Osteoblast (primary cell): ENCODE data around the gene FAM9A. TPM values are rescaled to one million over a fixed set of nuclear protein-coding genes. Genes with fewer than 3 reads are reported as not detected.
A peak's percentile ranks its signal among the peaks of the same experiment; 100 is the strongest.
"Not testable (repeated sequence)": the region's sequence is repeated elsewhere in the genome, so short reads cannot be mapped to it uniquely, and the experiment has no call there.

Experiments
- DNase-seq: peaks from one replicate; pipeline ENCODE4 v3.0.0; 2011; ENCODE audit warnings: low spot score, mixed read lengths; ENCODE audit not compliant: insufficient read length; ENCODE audit errors: missing footprints
- H2AFZ ChIP-seq: 2 replicates; pipeline ENCODE4 v1.6.0; 2011; ENCODE audit warnings: mild to moderate bottlenecking, low read length
- H3K27ac ChIP-seq: 2 replicates; pipeline ENCODE4 v1.5.1; 2011; ENCODE audit warnings: mild to moderate bottlenecking, low read depth, low read length, moderate library complexity
- H3K27me3 ChIP-seq: 2 replicates; pipeline ENCODE4 v1.6.0; 2012; ENCODE audit warnings: mild to moderate bottlenecking, control low read depth, inconsistent platforms, low read length, moderate library complexity; ENCODE audit not compliant: insufficient read depth
- H3K36me3 ChIP-seq: 2 replicates; pipeline ENCODE4 v1.5.1; 2011; ENCODE audit warnings: mild to moderate bottlenecking, low read length, control low read depth, moderate library complexity; ENCODE audit not compliant: insufficient read depth
- H3K4me1 ChIP-seq: 2 replicates; pipeline ENCODE4 v1.5.1; 2011; ENCODE audit warnings: mild to moderate bottlenecking, low read length, control low read depth, moderate library complexity; ENCODE audit not compliant: insufficient read depth
- H3K4me2 ChIP-seq: 2 replicates; pipeline ENCODE4 v1.6.0; 2011; ENCODE audit warnings: mild to moderate bottlenecking, low read length; ENCODE audit not compliant: insufficient read depth
- H3K4me3 ChIP-seq: fragments of 200-600 bp; sonication (generic); 3 replicates; pipeline ENCODE4 v1.5.1; 2012; ENCODE audit warnings: mild to moderate bottlenecking, low read length, inconsistent platforms; ENCODE audit not compliant: insufficient read depth
- H3K79me2 ChIP-seq: 2 replicates; pipeline ENCODE4 v1.6.0; 2012; ENCODE audit warnings: mild to moderate bottlenecking, low read length, control low read depth, inconsistent platforms; ENCODE audit not compliant: insufficient read depth
- H3K9me3 ChIP-seq: 2 replicates; pipeline ENCODE4 v1.5.1; 2011; ENCODE audit warnings: low read depth, low read length, control low read depth
- H4K20me1 ChIP-seq: 2 replicates; pipeline ENCODE4 v1.6.0; 2012; ENCODE audit warnings: mild to moderate bottlenecking, low read length, control low read depth; ENCODE audit not compliant: insufficient read depth
- total RNA-seq: library from RNA; depleted of rRNA; stranded (reverse); fragments of >200 nt; gene quantifications from 2 replicates; pipeline ENCODE4 v1.2.3, GENCODE V29; 2012
- TF ChIP-seq, protein P1 (sequence below): IDR thresholded peaks from 2 replicates; pipeline ENCODE4 v1.5.1; 2011; ENCODE audit warnings: mild to moderate bottlenecking, low read depth, low read length, moderate library complexity; ENCODE audit errors: extremely low read depth

Gene FAM9A
- total RNA-seq, 1 donor, result not detected

DNA sequence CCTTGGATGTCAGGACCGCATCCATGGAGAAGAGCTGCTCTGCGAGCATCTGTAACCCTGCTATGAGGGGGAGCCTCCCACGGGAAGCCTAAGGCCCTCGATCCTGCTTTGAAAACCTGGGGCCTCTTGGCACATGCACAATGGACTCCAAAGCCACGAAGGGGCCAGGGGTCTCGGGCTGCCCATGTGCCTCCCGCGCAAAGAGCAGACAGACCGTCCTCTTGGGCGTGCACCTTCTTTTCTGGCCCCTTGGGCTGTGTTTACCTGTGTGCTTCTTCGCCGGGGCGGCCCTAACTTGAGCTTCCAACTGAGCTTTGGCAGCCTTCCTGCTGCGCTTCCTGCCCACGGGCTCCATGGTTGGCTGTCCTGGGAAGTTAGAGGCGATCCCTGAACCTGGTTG is 2.5 kb downstream of the FAM9A start:
- H3K79me2 ChIP-seq, H3K4me3 ChIP-seq, H3K4me1 ChIP-seq, H3K9me3 ChIP-seq, H3K4me2 ChIP-seq, H2AFZ ChIP-seq, H4K20me1 ChIP-seq, H3K27ac ChIP-seq, H3K36me3 ChIP-seq, H3K27me3 ChIP-seq: not testable (repeated sequence)
- DNase-seq, result peak; percentile 60

DNA sequence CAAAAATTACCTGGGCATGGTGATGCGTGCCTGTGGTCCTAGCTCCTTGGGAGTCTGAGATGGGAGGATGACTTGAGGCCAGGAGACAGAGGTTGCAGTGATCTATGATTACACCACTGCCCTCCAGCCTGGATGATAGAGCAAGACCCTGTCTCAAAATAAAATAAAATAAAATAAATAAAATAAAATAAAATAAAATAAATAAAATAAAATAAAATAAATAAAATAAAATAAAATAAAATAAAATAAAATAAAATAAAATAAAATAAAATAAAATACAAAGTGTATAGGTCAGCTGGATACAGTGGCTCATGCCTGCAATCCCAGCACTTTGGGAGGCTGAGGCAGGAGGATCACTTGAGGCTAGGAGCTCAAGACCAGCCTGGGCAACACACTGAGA is 14.1 kb downstream of the FAM9A start:
- not testable (repeated sequence) for H3K36me3 ChIP-seq, H4K20me1 ChIP-seq, H3K9me3 ChIP-seq, H3K4me1 ChIP-seq, H3K4me2 ChIP-seq, H2AFZ ChIP-seq, H3K27me3 ChIP-seq, H3K4me3 ChIP-seq, H3K79me2 ChIP-seq, DNase-seq, H3K27ac ChIP-seq

DNA sequence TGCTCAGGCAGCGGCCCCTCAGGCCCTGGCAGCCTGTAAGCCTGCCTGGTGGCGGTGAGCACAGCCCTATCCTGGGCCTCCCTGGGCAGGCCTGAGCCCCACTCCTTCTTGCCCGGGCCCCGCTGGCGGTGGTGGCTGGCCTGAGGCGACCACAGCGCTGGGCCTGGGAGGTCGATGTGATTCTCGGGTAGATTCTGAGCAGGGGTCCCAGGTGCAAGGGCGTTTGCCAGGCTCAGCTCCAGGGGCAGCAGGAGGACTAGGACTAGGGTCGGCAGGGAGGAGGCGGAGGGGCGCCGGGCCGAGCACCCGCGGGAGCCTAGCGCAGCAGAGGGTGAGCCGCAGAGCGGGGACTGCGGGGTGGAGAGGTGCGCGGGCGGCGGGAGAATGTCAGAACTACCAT is 17.0 kb downstream of the FAM9A start:
- TF ChIP-seq, protein P1, sequence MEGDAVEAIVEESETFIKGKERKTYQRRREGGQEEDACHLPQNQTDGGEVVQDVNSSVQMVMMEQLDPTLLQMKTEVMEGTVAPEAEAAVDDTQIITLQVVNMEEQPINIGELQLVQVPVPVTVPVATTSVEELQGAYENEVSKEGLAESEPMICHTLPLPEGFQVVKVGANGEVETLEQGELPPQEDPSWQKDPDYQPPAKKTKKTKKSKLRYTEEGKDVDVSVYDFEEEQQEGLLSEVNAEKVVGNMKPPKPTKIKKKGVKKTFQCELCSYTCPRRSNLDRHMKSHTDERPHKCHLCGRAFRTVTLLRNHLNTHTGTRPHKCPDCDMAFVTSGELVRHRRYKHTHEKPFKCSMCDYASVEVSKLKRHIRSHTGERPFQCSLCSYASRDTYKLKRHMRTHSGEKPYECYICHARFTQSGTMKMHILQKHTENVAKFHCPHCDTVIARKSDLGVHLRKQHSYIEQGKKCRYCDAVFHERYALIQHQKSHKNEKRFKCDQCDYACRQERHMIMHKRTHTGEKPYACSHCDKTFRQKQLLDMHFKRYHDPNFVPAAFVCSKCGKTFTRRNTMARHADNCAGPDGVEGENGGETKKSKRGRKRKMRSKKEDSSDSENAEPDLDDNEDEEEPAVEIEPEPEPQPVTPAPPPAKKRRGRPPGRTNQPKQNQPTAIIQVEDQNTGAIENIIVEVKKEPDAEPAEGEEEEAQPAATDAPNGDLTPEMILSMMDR, result no peak
- no peak overlapping the region for H3K4me3 ChIP-seq
- no peaks in the 10 kb centered on the region for H3K27me3 ChIP-seq
- H3K9me3 ChIP-seq, result no peaks in the 10 kb centered on the region
- no peaks in the 10 kb centered on the region for H3K36me3 ChIP-seq
- H2AFZ ChIP-seq, result no peak overlapping the region
- H4K20me1 ChIP-seq, result no peaks in the 10 kb centered on the region
- no peak overlapping the region for H3K27ac ChIP-seq
- H3K79me2 ChIP-seq, result no peaks in the 10 kb centered on the region
- no peaks in the 10 kb centered on the region for H3K4me1 ChIP-seq
- peak; percentile 45 for DNase-seq
- H3K4me2 ChIP-seq, result no peak overlapping the region

DNA sequence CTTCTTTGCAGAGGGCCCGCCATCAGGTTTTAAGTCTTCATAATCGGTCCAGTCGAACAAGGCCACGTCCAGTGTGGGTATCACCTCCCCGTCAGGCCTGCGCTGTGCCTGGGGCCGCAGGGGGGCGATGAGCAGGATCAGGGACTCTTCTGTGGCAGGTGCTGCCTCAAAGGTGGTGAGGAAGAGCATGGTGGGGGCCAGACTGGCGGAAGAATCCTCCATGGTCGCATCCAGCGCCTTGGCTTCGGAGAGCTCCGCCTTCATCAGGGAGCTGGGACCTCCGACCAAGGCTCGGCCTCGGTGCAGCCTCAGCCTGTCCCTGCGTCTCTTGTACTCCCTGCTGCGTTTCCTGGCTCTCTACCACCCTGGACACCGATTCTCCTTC is 17.5 kb downstream of the FAM9A start:
- Histone ChIP-seq H4K20me1 (no peaks in the 10 kb centered on the region), H3K4me1 (no peaks in the 10 kb centered on the region), H3K36me3 (no peaks in the 10 kb centered on the region), H3K27ac (no peak overlapping the region), H3K79me2 (no peaks in the 10 kb centered on the region), H3K4me3 (no peak overlapping the region), H3K9me3 (no peaks in the 10 kb centered on the region), H3K4me2 (no peak overlapping the region), H3K27me3 (no peaks in the 10 kb centered on the region), H2AFZ (no peak overlapping the region)
- DNase-seq, result no peak
- TF ChIP-seq, protein P1, result no peak

DNA sequence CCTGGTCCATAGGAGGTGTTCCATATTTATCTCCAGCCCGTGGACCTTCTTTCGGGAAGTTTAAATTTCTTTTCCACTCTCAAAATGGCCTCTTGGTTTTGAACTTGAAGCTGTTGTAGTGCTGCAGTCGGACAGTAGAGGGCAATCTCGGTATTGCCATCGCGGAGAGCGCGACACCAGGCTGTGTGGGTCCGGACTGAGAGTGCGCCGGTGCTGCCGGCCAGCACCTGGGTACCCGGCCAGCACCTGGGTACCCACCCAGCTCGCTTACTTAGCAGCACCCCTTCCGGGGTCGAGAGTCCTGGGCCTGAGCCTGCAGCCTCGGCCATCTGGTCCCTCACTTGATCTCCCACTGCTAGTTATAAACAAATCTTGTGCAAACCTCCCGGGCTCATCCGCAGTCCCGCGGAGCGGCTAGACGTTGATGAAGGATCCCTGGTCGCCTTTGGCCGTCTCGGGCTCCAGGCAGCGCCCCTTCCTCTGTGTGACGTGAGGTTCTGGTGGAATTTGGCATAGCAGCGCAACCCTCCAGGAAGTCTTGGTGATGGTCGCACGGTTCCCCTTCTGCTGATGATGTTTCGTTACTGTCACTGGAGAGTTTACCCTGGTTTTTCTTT is 18.0 kb downstream of the FAM9A start:
- H4K20me1 ChIP-seq, result no peaks in the 10 kb centered on the region
- peak; percentile 66 for DNase-seq
- TF ChIP-seq, protein P1, result peak; percentile 39
- no peak overlapping the region for H3K4me3 ChIP-seq
- no peaks in the 10 kb centered on the region for H3K27me3 ChIP-seq
- no peak overlapping the region for H3K27ac ChIP-seq
- H3K79me2 ChIP-seq, result no peaks in the 10 kb centered on the region
- H3K4me2 ChIP-seq, result no peak overlapping the region
- no peaks in the 10 kb centered on the region for H3K9me3 ChIP-seq
- peak overlapping the region; percentile 65 for H2AFZ ChIP-seq
- no peaks in the 10 kb centered on the region for H3K36me3 ChIP-seq
- no peaks in the 10 kb centered on the region for H3K4me1 ChIP-seq
